IPS-20b (cell line): ENCODE results near the gene PRKCZ.

Experiments
- H3K27ac ChIP-seq: one replicate; pipeline ENCODE4 v1.5.1; 2013; ENCODE audit warnings: low read length
- H3K27me3 ChIP-seq: 2 replicates; pipeline ENCODE4 v1.6.1; 2013; ENCODE audit warnings: mild to moderate bottlenecking, low read length, inconsistent platforms; ENCODE audit not compliant: insufficient read depth
- H3K36me3 ChIP-seq: 2 replicates; pipeline ENCODE4 v1.6.1; 2013; ENCODE audit warnings: low read depth, mild to moderate bottlenecking, inconsistent platforms, low read length, moderate library complexity; ENCODE audit not compliant: insufficient read depth
- H3K4me1 ChIP-seq: 2 replicates; pipeline ENCODE4 v1.6.1; 2013; ENCODE audit warnings: mild to moderate bottlenecking, control low read depth, inconsistent platforms, low read length, moderate library complexity; ENCODE audit not compliant: insufficient read depth
- H3K4me3 ChIP-seq: 2 replicates; pipeline ENCODE4 v1.5.1; 2013; ENCODE audit warnings: mild to moderate bottlenecking, low read length, inconsistent platforms
- H3K9ac ChIP-seq: 2 replicates; pipeline ENCODE4 v1.6.1; 2013; ENCODE audit warnings: low read depth, mild to moderate bottlenecking, inconsistent platforms, low read length, moderate library complexity
- H3K9me3 ChIP-seq: 2 replicates; pipeline ENCODE4 v1.6.1; 2013; ENCODE audit warnings: mild to moderate bottlenecking, low read depth, low read length, inconsistent platforms; ENCODE audit not compliant: insufficient read depth

Gene PRKCZ

DNA sequence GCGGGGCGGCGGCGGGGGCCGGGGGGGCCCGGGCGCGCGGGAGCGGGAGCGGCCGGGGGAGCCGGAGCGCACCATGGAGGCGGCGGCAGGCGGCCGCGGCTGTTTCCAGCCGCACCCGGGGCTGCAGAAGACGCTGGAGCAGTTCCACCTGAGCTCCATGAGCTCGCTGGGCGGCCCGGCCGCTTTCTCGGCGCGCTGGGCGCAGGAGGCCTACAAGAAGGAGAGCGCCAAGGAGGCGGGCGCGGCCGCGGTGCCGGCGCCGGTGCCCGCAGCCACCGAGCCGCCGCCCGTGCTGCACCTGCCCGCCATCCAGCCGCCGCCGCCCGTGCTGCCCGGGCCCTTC is 178.5 kb downstream of the PRKCZ start:
- H3K4me1 ChIP-seq: peaks cover 8% of the 10 kb centered on the region; the same call in 1 of the 2 replicates
- peak overlapping the region; percentile 87 for H3K4me3 ChIP-seq
- H3K27me3 ChIP-seq: peaks cover 8% of the 10 kb centered on the region; the same call in 1 of the 2 replicates
- H3K36me3 ChIP-seq: no peaks in the 10 kb centered on the region
- H3K9ac ChIP-seq: peak overlapping the region; percentile 80; the same call in 1 of the 2 replicates
- no peaks in the 10 kb centered on the region for H3K9me3 ChIP-seq
- H3K27ac ChIP-seq: no peak overlapping the region

DNA sequence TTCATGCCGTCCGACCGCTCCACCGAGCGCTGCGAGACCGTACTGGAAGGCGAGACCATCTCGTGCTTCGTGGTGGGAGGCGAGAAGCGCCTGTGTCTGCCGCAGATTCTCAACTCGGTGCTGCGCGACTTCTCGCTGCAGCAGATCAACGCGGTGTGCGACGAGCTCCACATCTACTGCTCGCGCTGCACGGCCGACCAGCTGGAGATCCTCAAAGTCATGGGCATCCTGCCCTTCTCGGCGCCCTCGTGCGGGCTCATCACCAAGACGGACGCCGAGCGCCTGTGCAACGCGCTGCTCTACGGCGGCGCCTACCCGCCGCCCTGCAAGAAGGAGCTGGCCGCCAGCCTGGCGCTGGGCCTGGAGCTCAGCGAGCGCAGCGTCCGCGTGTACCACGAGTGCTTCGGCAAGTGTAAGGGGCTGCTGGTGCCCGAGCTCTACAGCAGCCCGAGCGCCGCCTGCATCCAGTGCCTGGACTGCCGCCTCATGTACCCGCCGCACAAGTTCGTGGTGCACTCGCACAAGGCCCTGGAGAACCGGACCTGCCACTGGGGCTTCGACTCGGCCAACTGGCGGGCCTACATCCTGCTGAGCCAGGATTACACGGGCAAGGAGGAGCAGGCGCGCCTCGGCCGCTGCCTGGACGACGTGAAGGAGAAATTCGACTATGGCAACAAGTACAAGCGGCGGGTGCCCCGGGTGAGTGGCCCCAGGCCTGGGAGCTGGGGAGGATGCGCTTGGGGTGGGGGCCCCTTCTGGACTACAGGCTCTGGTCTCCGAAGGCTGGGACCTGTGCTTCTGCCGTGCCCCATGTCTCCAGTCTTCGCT is 179.0 kb downstream of the PRKCZ start:
- Histone ChIP-seq H3K36me3 (no peaks in the 10 kb centered on the region), H3K4me3 (peak overlapping the region; percentile 87), H3K9me3 (no peaks in the 10 kb centered on the region), H3K27me3 (peaks cover 8% of the 10 kb centered on the region; the same call in 1 of the 2 replicates), H3K4me1 (peaks cover 9% of the 10 kb centered on the region; the same call in 1 of the 2 replicates), H3K9ac (peak overlapping the region; percentile 80; the same call in 1 of the 2 replicates), H3K27ac (no peak overlapping the region)

DNA sequence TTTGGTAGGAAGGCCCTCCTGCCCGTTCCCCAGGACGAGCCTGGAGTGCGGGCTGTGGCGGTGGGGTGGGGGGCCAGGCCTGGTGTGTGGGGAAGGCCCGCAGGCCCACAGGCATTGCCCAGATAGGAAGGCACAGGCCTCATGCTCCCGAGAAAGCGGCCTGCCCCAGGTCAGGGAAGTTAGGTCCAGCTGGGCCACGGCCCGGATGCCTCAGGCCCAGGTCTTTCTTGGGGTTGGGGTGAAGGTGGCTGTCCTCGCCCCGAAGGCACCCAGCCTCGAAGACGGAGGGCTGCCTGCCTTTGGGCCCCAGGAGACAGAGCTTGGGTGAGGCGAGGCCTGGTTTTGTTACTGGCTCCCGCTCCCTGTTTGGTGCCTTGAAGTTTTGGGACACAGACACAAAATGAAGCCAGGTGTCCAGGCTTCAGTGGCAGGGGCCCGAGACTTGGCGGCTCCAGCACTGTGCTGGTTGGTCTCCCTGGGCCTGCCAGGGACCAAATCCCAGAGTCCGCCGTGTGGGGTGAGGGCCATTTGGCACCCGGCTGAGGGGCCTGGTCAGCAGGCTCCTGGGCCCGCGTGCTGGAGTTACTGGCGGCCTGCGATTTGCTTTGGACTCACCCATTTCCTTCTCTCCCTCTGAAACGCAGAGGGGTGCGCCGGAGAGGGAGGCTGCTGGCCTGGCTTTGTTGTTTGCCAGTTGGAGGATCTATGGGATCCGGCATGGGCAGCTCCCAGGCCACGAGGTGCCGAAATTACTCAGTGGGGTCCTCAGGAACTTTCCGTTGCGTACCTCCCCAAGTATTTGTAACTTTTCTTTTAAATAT is 179.9 kb downstream of the PRKCZ start:
- H3K4me3 ChIP-seq: peak overlapping the region; percentile 87
- peak overlapping the region; percentile 80 for H3K9ac ChIP-seq
- H3K4me1 ChIP-seq: peaks cover 9% of the 10 kb centered on the region; the same call in 1 of the 2 replicates
- no peaks in the 10 kb centered on the region for H3K36me3 ChIP-seq
- no peak overlapping the region for H3K27ac ChIP-seq
- peaks cover 8% of the 10 kb centered on the region; the same call in 1 of the 2 replicates for H3K27me3 ChIP-seq
- no peaks in the 10 kb centered on the region for H3K9me3 ChIP-seq

DNA sequence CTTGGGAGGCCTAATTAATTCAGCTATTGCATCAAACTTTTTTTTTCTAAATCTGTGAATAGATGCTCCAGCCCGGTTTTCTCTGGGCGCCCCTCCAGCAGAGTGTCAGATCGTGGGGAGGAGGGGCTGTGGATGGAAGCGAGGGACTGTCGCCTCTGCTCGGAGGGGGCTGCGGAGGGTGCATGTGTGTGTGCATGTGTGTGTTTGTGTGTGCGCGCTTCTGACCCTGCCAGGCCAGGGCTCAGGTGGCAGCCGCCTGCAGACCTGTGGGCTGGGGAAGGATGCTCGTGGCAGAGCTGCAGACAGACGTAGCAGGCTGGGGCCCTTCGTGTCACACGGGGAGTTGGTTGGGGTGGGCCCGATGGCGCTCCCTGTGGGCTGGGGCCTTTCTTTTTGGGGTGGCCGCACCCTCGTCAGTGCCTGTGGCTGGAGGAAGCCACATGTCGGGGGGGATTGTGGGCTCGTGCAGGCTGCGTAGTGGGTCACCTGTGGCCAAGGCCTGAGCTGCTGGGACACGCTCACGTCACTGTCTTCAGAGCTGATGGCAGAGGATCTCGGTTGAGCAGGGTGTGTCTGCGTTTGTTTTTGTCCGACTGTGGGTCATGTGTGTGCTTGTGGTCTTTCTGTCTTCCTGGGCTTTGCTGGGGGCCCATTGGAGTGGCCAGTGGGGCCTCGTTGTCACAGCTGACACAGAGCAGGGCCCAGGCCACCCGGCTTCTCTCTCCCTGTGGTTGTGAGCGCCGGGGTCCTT is 180.7 kb downstream of the PRKCZ start:
- Histone ChIP-seq H3K9ac (peak overlapping the region; percentile 80; the same call in 1 of the 2 replicates), H3K4me1 (peaks cover 9% of the 10 kb centered on the region; the same call in 1 of the 2 replicates), H3K27me3 (peaks cover 8% of the 10 kb centered on the region; the same call in 1 of the 2 replicates), H3K27ac (no peak overlapping the region), H3K36me3 (no peaks in the 10 kb centered on the region), H3K9me3 (no peaks in the 10 kb centered on the region), H3K4me3 (peak overlapping the region; percentile 87)

DNA sequence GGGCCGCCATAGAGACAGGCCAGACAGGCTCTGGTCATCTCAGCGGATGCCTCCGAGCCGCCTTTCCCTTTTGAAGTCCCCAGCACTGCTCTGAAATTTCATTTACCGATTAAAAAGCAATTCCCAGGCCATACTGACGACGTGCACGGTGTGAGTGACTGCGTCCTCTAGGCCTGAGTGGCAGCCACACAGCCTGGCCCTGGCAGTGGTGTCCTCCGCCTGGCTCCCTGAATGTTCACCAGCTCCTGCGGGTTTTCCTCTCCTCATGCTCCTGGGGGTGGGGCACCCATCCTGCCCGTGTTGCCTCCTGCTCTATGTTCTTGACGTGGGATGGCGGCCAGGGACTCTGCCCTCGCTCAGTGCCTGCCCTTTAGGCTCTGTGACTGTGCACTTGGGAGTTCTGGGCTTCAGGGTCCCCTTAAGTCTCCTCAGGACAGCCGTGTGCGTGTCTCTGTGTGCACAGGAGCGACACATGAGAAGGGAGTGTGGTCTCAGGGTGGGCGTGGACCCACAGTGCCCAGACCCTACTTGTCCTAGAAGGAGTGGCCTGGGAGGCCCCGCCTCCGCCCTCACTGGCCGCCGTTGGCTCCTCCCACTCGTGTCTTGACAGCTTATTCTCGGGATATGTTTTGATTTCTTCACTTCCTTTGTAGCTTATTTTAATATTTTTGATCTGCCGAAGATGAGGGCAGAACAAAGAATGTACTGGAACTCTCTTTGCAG is 181.5 kb downstream of the PRKCZ start:
- Histone ChIP-seq H3K9ac (no peak overlapping the region), H3K27ac (no peak overlapping the region), H3K36me3 (no peaks in the 10 kb centered on the region), H3K4me3 (peak overlapping the region; percentile 87), H3K27me3 (peaks cover under 1% of the 10 kb centered on the region; the same call in 1 of the 2 replicates), H3K9me3 (no peaks in the 10 kb centered on the region), H3K4me1 (peaks cover 9% of the 10 kb centered on the region; the same call in 1 of the 2 replicates)

DNA sequence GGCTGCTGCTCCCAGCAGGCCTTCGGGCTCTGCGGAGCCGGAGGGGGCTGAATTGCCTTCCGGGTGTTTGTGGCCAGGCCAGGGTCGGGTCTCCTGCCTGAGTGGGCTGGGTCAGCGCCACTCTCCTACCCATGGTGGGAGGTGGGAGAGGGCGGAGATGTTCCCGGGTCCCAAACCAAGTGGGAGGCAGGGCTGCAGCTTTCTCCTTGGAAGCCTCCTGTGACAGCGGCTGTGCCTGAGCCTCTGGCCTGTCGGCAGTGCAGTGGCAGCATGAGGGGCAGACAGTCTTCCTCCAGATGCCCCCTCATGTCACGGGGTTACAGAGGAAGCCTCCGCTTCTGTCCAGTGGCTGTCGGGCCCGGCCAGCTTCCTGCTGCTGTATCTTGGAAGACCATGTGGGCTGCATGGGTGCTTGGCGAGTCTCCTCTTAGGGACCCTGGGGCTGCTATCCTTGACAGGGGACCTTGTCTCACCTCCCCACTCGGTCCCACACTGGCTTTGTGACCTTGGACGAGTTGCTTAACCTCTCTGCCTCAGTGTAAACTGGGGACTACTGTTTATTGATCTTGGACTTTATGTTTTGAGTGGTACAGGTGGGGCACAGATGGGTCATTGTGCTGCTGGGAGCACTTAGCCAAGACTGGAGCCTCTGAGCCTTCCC is 182.2 kb downstream of the PRKCZ start:
- no peak overlapping the region for H3K9ac ChIP-seq
- H3K27ac ChIP-seq: no peak overlapping the region
- H3K4me1 ChIP-seq: peaks cover 9% of the 10 kb centered on the region; the same call in 1 of the 2 replicates
- H3K9me3 ChIP-seq: no peaks in the 10 kb centered on the region
- no peaks in the 10 kb centered on the region for H3K36me3 ChIP-seq
- no peaks in the 10 kb centered on the region for H3K27me3 ChIP-seq
- no peak overlapping the region for H3K4me3 ChIP-seq

DNA sequence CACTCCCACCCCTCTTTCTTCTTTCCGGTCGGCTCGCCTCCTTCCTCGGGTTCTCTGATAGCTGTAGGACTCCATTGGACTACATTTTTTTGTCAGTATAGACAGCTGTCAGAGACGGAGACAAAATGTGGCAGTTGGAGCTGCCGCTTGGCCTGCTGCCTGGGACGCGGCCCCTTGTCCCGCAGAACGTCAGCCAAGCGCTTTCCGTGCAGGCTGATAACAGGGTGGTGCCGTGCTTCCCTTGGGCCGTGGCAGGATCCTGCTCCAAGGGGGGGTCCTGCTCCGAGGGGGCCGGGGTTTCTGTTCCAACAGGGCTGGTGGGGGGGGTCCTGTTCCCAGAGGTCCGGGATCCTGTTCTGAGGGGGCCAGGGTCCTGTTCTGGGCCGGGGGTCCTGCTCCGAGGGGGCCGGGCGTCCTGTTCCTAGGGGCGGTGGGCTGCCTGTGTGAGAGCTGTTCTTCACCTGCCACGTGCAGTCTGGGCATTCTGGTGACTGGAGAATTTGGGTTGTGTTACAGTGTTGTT is 182.8 kb downstream of the PRKCZ start:
- H3K4me3 ChIP-seq: no peak overlapping the region
- peaks cover 9% of the 10 kb centered on the region; the same call in 1 of the 2 replicates for H3K4me1 ChIP-seq
- no peak overlapping the region for H3K9ac ChIP-seq
- no peaks in the 10 kb centered on the region for H3K9me3 ChIP-seq
- H3K27ac ChIP-seq: no peak overlapping the region
- H3K27me3 ChIP-seq: no peaks in the 10 kb centered on the region
- no peaks in the 10 kb centered on the region for H3K36me3 ChIP-seq

DNA sequence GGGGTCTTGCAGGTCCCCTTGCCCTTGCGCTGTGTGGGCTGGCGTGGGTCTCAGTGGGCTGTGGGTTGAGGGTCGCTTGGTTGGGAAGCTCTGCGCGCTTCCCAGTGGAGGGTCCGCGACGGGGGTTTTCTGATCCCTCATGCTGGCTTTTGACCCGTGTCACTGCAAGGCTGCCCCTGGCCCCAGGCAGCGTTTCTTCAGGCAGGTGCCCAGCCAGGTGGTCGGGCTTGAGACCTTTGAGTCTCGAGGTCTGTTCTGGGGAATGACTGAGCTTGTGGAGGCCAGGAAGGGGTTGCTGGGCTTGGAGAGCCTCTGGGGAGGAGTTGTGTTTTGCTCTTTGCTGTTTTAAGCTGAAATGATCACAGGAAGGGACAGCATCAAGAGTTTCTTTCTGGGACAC is 183.3 kb downstream of the PRKCZ start:
- Histone ChIP-seq H3K27ac (no peak overlapping the region), H3K9ac (no peak overlapping the region), H3K4me1 (peaks cover 9% of the 10 kb centered on the region; the same call in 1 of the 2 replicates)

DNA sequence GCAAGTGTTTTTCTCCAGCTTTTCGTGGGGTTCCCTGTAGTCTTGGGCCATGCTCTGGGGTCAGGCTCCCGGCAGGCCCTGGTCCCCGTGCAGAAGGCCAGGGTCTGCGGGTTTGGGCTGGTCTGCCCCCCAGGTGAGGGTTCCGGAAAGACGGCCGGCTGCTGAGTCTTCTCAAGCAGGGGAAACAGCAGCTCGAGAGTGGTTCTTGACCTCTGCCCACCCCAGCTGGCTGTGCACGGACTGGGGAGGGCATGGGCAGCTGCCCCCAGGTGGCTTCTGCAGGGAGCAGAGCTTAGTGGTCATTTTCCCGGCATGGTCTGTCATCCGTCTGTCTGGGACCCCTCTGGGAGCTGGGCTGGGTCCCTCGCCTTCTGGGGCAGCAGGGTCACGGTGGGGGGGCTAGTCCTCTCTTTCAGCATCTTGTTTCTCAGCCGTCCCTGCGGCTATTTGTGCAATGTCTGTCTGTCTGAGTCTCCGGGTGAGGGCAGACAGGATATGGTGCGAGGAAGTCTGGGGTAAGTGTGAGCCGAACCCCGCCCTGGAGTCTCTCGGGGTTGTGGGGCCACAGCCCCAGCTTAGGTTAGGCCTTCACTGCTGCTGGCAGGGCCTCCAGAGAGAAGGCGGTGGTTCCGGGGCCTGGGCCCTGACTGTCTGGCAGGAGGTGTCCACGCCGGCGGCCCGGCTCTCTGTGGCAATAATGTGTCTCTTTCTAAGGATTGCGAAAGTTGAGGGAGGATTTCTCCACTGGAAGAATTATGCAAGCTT is 184.0 kb downstream of the PRKCZ start:
- H3K4me1 ChIP-seq: peaks cover 9% of the 10 kb centered on the region; the same call in 1 of the 2 replicates
- H3K9me3 ChIP-seq: no peaks in the 10 kb centered on the region
- H3K36me3 ChIP-seq: no peaks in the 10 kb centered on the region

More for the DNA sequence above, 183.3 kb downstream of the PRKCZ start:
- H3K9me3 ChIP-seq: no peaks in the 10 kb centered on the region
- no peaks in the 10 kb centered on the region for H3K27me3 ChIP-seq
- no peaks in the 10 kb centered on the region for H3K36me3 ChIP-seq
- H3K4me3 ChIP-seq: no peak overlapping the region

DNA sequence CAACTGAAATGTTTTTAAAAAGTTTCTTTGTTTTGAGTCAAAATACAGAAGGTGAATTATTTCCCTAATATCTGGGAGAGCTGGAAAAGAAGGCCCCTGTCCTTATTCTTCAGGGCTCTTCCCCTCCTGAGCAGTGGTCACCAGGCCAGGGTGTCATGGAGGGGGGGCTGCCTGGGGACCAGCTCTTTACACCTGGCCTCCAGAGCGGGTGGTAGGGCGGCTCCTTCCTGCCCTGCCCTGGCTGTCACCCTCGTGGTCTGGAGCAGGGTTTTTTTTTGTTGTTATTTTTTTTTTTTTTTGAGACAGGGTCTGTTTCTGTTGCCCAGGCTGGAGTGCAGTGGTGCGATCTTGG is 184.5 kb downstream of the PRKCZ start:
- Histone ChIP-seq H3K27me3 (no peaks in the 10 kb centered on the region), H3K9ac (no peak overlapping the region), H3K4me3 (no peak overlapping the region), H3K27ac (no peak overlapping the region), H3K4me1 (peaks cover 9% of the 10 kb centered on the region; the same call in 1 of the 2 replicates), H3K36me3 (no peaks in the 10 kb centered on the region), H3K9me3 (no peaks in the 10 kb centered on the region)

More for the DNA sequence above, 184.0 kb downstream of the PRKCZ start:
- no peak overlapping the region for H3K27ac ChIP-seq
- H3K9ac ChIP-seq: no peak overlapping the region
- no peaks in the 10 kb centered on the region for H3K27me3 ChIP-seq
- H3K4me3 ChIP-seq: no peak overlapping the region
